ENCODE measurements around the gene KSR1. TPM values are rescaled to one million over a fixed set of nuclear protein-coding genes. Genes with fewer than 3 reads are reported as not detected.
A peak's percentile ranks its signal among the peaks of the same experiment; 100 is the strongest.

KSR1 gene
- total and polyA plus RNA-seq, 9 of the 15 experiments (the other 6 are each of a cell fraction or from before 2014, with no cell fraction given): 1.4 to 51.7 (median 18.4) TPM

DNA sequence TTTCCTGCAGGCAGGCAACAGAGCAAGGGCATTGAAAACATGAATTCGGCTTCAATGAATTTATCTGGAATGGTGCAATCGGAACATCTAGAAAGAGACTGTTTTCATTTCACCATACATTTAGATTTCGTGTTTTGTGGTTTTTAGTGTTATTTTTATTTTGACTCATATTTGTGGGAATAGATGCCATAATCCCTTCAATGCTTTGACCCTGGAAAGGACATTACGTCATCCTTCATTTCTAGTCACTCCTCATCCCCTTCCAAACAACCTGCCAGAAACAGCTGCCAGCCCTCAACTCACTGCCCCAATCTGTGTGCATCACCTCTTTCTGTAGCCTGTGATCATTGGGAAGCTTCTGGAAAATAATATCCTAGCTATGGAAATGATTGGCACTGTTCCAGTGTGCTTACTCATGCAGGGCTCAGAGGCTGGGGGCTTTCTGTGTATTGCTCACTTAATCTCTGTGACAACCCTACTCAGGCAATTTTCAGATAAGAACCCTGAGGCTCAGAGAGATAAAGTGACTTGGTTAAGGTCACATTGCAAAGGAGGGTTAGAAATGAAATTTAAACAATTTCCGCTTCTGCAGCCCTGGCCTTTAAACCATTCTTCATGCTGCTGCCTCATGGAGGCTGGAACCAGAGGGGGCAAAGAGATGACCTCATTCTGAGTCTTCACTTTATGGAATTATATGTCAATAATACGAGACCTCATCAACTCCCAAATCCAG, 9.5 kb upstream of the KSR1 start (continued):
- TF ChIP-seq, protein P1, sequence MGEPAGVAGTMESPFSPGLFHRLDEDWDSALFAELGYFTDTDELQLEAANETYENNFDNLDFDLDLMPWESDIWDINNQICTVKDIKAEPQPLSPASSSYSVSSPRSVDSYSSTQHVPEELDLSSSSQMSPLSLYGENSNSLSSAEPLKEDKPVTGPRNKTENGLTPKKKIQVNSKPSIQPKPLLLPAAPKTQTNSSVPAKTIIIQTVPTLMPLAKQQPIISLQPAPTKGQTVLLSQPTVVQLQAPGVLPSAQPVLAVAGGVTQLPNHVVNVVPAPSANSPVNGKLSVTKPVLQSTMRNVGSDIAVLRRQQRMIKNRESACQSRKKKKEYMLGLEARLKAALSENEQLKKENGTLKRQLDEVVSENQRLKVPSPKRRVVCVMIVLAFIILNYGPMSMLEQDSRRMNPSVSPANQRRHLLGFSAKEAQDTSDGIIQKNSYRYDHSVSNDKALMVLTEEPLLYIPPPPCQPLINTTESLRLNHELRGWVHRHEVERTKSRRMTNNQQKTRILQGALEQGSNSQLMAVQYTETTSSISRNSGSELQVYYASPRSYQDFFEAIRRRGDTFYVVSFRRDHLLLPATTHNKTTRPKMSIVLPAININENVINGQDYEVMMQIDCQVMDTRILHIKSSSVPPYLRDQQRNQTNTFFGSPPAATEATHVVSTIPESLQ (CRISPR knock-in tag; IDR thresholded peaks at IDR 0.05): no peak
- TF ChIP-seq SMARCC2 (IDR thresholded peaks at IDR 0.05; ENCODE audit: low read depth) (peak; percentile 93), MXI1 (IDR thresholded peaks at IDR 0.05; ENCODE audit: low read depth, low read length) (no peak), FOSL1 (tag; conservative IDR thresholded peaks at IDR 0.05) (peak; percentile 98), ZNF146 (CRISPR knock-in tag; IDR thresholded peaks at IDR 0.05; ENCODE audit: unreplicated experiment) (no peak), LEF1 (IDR thresholded peaks at IDR 0.05) (peak; percentile 80)
- TF ChIP-seq, protein P2, sequence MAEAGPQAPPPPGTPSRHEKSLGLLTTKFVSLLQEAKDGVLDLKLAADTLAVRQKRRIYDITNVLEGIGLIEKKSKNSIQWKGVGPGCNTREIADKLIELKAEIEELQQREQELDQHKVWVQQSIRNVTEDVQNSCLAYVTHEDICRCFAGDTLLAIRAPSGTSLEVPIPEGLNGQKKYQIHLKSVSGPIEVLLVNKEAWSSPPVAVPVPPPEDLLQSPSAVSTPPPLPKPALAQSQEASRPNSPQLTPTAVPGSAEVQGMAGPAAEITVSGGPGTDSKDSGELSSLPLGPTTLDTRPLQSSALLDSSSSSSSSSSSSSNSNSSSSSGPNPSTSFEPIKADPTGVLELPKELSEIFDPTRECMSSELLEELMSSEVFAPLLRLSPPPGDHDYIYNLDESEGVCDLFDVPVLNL (CRISPR knock-in tag; IDR thresholded peaks at IDR 0.05; ENCODE audit: low read depth): no peak
- TF ChIP-seq, protein P3, sequence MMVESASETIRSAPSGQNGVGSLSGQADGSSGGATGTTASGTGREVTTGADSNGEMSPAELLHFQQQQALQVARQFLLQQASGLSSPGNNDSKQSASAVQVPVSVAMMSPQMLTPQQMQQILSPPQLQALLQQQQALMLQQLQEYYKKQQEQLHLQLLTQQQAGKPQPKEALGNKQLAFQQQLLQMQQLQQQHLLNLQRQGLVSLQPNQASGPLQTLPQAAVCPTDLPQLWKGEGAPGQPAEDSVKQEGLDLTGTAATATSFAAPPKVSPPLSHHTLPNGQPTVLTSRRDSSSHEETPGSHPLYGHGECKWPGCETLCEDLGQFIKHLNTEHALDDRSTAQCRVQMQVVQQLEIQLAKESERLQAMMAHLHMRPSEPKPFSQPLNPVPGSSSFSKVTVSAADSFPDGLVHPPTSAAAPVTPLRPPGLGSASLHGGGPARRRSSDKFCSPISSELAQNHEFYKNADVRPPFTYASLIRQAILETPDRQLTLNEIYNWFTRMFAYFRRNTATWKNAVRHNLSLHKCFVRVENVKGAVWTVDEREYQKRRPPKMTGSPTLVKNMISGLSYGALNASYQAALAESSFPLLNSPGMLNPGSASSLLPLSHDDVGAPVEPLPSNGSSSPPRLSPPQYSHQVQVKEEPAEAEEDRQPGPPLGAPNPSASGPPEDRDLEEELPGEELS (CRISPR knock-in tag; IDR thresholded peaks at IDR 0.05; ENCODE audit: borderline replicate concordance): no peak
- TF ChIP-seq, protein P4, sequence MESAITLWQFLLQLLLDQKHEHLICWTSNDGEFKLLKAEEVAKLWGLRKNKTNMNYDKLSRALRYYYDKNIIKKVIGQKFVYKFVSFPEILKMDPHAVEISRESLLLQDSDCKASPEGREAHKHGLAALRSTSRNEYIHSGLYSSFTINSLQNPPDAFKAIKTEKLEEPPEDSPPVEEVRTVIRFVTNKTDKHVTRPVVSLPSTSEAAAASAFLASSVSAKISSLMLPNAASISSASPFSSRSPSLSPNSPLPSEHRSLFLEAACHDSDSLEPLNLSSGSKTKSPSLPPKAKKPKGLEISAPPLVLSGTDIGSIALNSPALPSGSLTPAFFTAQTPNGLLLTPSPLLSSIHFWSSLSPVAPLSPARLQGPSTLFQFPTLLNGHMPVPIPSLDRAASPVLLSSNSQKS (CRISPR knock-in tag; IDR thresholded peaks at IDR 0.05): no peak
- TF ChIP-seq, protein P5, sequence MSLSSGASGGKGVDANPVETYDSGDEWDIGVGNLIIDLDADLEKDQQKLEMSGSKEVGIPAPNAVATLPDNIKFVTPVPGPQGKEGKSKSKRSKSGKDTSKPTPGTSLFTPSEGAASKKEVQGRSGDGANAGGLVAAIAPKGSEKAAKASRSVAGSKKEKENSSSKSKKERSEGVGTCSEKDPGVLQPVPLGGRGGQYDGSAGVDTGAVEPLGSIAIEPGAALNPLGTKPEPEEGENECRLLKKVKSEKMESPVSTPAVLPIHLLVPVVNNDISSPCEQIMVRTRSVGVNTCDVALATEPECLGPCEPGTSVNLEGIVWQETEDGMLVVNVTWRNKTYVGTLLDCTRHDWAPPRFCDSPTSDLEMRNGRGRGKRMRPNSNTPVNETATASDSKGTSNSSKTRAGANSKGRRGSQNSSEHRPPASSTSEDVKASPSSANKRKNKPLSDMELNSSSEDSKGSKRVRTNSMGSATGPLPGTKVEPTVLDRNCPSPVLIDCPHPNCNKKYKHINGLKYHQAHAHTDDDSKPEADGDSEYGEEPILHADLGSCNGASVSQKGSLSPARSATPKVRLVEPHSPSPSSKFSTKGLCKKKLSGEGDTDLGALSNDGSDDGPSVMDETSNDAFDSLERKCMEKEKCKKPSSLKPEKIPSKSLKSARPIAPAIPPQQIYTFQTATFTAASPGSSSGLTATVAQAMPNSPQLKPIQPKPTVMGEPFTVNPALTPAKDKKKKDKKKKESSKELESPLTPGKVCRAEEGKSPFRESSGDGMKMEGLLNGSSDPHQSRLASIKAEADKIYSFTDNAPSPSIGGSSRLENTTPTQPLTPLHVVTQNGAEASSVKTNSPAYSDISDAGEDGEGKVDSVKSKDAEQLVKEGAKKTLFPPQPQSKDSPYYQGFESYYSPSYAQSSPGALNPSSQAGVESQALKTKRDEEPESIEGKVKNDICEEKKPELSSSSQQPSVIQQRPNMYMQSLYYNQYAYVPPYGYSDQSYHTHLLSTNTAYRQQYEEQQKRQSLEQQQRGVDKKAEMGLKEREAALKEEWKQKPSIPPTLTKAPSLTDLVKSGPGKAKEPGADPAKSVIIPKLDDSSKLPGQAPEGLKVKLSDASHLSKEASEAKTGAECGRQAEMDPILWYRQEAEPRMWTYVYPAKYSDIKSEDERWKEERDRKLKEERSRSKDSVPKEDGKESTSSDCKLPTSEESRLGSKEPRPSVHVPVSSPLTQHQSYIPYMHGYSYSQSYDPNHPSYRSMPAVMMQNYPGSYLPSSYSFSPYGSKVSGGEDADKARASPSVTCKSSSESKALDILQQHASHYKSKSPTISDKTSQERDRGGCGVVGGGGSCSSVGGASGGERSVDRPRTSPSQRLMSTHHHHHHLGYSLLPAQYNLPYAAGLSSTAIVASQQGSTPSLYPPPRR (CRISPR knock-in tag; IDR thresholded peaks at IDR 0.05; ENCODE audit: borderline replicate concordance): no peak
- TF ChIP-seq, protein P6, sequence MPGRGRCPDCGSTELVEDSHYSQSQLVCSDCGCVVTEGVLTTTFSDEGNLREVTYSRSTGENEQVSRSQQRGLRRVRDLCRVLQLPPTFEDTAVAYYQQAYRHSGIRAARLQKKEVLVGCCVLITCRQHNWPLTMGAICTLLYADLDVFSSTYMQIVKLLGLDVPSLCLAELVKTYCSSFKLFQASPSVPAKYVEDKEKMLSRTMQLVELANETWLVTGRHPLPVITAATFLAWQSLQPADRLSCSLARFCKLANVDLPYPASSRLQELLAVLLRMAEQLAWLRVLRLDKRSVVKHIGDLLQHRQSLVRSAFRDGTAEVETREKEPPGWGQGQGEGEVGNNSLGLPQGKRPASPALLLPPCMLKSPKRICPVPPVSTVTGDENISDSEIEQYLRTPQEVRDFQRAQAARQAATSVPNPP (IDR thresholded peaks at IDR 0.05; ENCODE audit: borderline replicate concordance, insufficient read depth, insufficient read length): no peak
